ENCODE data around the gene PRKCH.

DNA sequence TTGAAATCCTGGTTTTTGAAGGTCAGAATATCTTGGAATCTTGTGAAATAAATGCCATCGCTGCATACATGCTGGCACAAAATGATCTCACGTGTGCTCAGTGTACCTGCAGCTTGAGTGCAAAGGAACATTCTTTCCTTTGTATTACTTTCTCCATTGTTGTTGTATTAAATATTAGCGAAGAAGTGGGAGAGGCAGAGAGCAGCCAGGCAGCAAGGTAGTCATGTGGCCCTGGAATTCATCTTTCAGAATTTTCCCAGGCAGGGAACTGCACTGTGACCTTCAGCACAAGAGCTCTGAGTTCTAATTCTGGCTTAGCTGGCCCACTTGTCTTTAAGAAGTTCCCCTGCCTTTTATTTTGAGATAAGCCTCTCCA is 145.5 kb downstream of the PRKCH start:
- TF ChIP-seq, protein P1, sequence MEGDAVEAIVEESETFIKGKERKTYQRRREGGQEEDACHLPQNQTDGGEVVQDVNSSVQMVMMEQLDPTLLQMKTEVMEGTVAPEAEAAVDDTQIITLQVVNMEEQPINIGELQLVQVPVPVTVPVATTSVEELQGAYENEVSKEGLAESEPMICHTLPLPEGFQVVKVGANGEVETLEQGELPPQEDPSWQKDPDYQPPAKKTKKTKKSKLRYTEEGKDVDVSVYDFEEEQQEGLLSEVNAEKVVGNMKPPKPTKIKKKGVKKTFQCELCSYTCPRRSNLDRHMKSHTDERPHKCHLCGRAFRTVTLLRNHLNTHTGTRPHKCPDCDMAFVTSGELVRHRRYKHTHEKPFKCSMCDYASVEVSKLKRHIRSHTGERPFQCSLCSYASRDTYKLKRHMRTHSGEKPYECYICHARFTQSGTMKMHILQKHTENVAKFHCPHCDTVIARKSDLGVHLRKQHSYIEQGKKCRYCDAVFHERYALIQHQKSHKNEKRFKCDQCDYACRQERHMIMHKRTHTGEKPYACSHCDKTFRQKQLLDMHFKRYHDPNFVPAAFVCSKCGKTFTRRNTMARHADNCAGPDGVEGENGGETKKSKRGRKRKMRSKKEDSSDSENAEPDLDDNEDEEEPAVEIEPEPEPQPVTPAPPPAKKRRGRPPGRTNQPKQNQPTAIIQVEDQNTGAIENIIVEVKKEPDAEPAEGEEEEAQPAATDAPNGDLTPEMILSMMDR (conservative IDR thresholded peaks at IDR 0.05; ENCODE audit: low read length): no peak
- TF ChIP-seq EZH2phosphoT487 (IDR thresholded peaks at IDR 0.05; ENCODE audit: borderline replicate concordance, low read depth, low read length): no peak
